Myocyte (in vitro differentiated cells): Measurements from ENCODE around the gene USP50. TPM values are rescaled to one million over a fixed set of nuclear protein-coding genes. Genes with fewer than 3 reads are reported as not detected.
A peak's percentile ranks its signal among the peaks of the same experiment; 100 is the strongest.
"Not testable (repeated sequence)": the region's sequence is repeated elsewhere in the genome, so short reads cannot be mapped to it uniquely, and the experiment has no call there.

Source experiments
- DNase-seq: peaks from one replicate; pipeline ENCODE4 v3.0.0-alpha.2; 2012; ENCODE audit warnings: low read depth
- total RNA-seq: library from RNA; depleted of rRNA; stranded (reverse); fragments of >200 nt; gene quantifications from 2 replicates; pipeline ENCODE4 v1.2.3, GENCODE V29; 2014

Gene USP50
- total RNA-seq, 1 donor from 2014 or later = not detected

GRCh38 chr15:50505656-50506055, 40.8 kb downstream of the USP50 start:
- DNase-seq = not testable (repeated sequence)

GRCh38 chr15:50503144-50503543, 43.3 kb downstream of the USP50 start:
- DNase-seq = no peak

GRCh38 chr15:50501815-50502214, 44.7 kb downstream of the USP50 start:
- no peak for DNase-seq

GRCh38 chr15:50500352-50500751, 46.1 kb downstream of the USP50 start:
- no peak for DNase-seq

- no peak for DNase-seq
Observed at GRCh38 chr15:50496692-50497091, 49.8 kb downstream of the USP50 start.

- DNase-seq = not testable (repeated sequence)
Observed at GRCh38 chr15:50494547-50494946, 51.9 kb downstream of the USP50 start.

- no peak for DNase-seq
Observed at GRCh38 chr15:50493625-50494024, 52.8 kb downstream of the USP50 start.

- no peak for DNase-seq
Observed at GRCh38 chr15:50487287-50487686, 59.2 kb downstream of the USP50 start.

GRCh38 chr15:50485389-50485788, 61.1 kb downstream of the USP50 start:
- DNase-seq = no peak

GRCh38 chr15:50484781-50485180, 61.7 kb downstream of the USP50 start:
- DNase-seq = no peak

GRCh38 chr15:50476143-50476542, 70.3 kb downstream of the USP50 start:
- DNase-seq = no peak

GRCh38 chr15:50471072-50471471, 75.4 kb downstream of the USP50 start:
- no peak for DNase-seq

GRCh38 chr15:50463423-50464358, 82.8 kb downstream of the USP50 start:
- peak; percentile 44 for DNase-seq

- DNase-seq = no peak
Observed at GRCh38 chr15:50458348-50459112, 87.9 kb downstream of the USP50 start.

- DNase-seq = no peak
Observed at GRCh38 chr15:50452927-50453326, 93.5 kb downstream of the USP50 start.

Other genes starting within 250 kb of the USP50 start
- 20.1 and 29.2 TPM in 2 replicates for gene GABPB1, start 191.5 kb downstream of the USP50 start, total RNA-seq
- gene USP8, start 122.3 kb downstream of the USP50 start, total RNA-seq = 45.9 and 50.5 TPM in 2 replicates
- gene TRPM7, start 140.1 kb upstream of the USP50 start, total RNA-seq = 36.2 and 37.1 TPM in 2 replicates
- 156 and 269 TPM in 2 replicates for gene SPPL2A, start 219.0 kb upstream of the USP50 start, total RNA-seq